GM10248 (cell line): ENCODE measurements around the gene MT1F.

ENCODE experiments used
- CTCF ChIA-PET: fragments of 300-600 bp; sonication (Branson Sonifier 250); formaldehyde crosslinking; extraction: SDS; loops from one replicate; lab custom pipeline; 2021; ENCODE audit warnings: antibody characterized with exemption; lab: Yijun Ruan, JAX
- POLR2A ChIA-PET: fragments of 350-650 bp; sonication (Branson Sonifier 250); formaldehyde crosslinking; extraction: SDS; loops from one replicate; lab custom pipeline; 2020; ENCODE audit warnings: antibody characterized with exemption; lab: Yijun Ruan, JAX
- DNase-seq: peaks from one replicate; pipeline ENCODE4 v3.0.0; 2012; ENCODE audit errors: extremely low spot score
- TF ChIP-seq, protein P1 (sequence below): IDR thresholded peaks from 2 replicates; pipeline ENCODE4 v1.5.1; 2012; ENCODE audit warnings: mild to moderate bottlenecking, low read depth; ENCODE audit errors: extremely low read depth, missing control alignments, control extremely low read depth

Gene MT1F

DNA sequence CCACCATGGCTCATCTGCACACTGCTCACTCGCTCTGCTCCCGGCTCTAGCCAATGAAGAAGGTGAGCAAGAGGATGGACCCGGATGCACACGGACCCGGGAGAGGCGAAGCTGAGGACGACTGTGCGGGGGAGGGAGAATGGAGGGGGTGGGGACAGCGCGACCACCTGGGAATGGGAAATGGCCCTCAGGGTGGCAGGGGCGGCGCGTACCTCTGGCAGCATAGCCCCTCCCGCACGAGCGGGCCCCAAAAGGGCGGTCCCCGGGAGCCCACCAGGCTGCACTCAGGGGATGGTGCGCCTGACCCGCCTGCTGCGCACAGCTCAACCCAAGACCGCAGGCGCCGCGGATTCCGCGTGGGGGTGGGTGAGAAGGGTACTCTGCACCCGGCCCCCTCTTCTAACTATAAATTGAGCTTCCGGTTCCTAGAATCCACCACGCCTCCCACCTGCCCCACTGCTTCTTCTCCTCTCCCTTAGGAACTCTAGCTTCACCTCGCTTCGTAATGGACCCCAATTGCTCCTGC is 18.0 kb downstream of the MT1F start:
- POLR2A ChIA-PET, result no interaction called here
- DNase-seq, result no peak
- CTCF ChIA-PET, result interaction anchor here (1.1 to 2.2 kb wide), 2 partner anchors 20 to 26 kb away, joined by 5 to 14 read pairs; no protein-coding TSS in a partner anchor
- TF ChIP-seq, protein P1, sequence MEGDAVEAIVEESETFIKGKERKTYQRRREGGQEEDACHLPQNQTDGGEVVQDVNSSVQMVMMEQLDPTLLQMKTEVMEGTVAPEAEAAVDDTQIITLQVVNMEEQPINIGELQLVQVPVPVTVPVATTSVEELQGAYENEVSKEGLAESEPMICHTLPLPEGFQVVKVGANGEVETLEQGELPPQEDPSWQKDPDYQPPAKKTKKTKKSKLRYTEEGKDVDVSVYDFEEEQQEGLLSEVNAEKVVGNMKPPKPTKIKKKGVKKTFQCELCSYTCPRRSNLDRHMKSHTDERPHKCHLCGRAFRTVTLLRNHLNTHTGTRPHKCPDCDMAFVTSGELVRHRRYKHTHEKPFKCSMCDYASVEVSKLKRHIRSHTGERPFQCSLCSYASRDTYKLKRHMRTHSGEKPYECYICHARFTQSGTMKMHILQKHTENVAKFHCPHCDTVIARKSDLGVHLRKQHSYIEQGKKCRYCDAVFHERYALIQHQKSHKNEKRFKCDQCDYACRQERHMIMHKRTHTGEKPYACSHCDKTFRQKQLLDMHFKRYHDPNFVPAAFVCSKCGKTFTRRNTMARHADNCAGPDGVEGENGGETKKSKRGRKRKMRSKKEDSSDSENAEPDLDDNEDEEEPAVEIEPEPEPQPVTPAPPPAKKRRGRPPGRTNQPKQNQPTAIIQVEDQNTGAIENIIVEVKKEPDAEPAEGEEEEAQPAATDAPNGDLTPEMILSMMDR, result no peak

DNA sequence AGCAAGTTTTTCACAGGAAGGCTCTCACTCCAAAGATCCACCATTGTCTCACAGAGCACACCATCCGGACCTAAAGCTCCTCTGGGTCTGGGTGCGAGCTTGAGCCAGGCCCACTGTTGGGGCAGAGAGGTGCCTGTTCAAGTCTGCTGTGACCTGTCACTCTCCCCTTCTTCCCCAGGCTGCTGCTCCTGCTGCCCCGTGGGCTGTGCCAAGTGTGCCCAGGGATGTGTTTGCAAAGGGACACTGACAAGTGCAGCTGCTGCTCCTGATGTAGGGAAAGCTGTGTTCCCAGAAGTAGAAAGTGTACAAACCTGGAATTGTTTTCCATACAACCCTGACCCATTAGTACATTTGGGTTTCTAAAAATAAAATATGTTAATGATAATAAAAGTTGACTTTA is 19.7 kb downstream of the MT1F start:
- ChIA-PET POLR2A (no interaction called here), CTCF (interaction anchor here (1.9 to 2.3 kb wide), 3 partner anchors 10 to 101 kb away, joined by 6 to 14 read pairs (median 7); partner anchors contain the start of gene MT1G)
- no peak for DNase-seq
- TF ChIP-seq, protein P1, result no peak

DNA sequence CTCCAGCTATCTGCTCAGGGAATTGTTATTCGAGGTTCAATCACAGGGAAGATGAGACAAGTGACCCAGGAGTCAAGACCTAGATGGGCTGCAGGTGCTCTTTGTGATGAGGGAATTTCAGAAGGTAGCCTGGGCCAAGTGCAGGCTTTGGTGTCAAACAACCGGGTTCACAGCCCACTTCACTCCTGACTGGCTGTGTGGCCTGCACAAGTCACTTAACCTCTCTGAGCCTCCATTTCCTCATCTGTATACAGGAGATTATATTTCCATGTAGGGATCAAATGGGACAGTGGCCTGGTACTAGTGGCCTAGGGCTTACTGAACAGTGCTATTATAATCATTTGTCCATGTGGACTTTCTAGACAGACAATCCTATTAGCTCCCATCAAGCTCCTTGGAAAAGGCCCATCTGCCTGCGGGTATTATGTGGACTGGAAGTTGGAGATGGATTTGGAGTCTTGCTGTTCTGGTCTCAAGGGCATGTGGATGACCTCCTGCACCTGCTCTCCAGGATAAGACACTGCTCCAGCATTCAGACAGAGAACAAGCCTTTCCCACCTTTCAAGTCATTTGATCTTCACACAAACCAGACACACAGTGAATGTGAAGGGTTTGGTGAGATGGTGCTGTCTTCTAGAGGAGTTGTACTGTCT is 21.4 kb downstream of the MT1F start:
- TF ChIP-seq, protein P1, result no peak
- DNase-seq, result no peak
- POLR2A ChIA-PET, result no interaction called here

DNA sequence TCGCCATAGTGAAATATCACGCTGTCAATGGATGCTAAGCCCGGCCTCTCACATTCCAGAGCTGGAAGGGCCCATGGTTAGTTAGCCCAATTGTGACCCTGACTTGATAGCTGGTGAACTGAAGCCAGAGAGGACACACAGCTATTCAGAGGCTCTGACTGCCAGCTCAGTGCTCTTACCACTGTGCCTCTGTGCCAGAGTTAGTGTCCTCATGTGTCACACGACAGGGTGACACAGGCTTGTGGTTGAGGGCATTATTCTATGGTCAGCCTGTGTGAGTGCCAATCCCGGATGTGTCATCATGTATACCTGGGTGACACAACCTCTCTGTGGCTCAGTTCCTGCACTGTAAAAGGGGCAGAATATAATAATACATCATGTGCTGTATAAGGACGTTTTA is 22.1 kb downstream of the MT1F start:
- CTCF ChIA-PET, result interaction anchor here (0.9 to 2.3 kb wide), 4 partner anchors 12 to 88 kb away, joined by 3 to 9 read pairs (median 6); partner anchors contain the start of gene MT1G
- POLR2A ChIA-PET, result no interaction called here
- DNase-seq, result no peak
- TF ChIP-seq, protein P1, result no peak

More for the DNA sequence above, 21.4 kb downstream of the MT1F start:
- CTCF ChIA-PET, result interaction anchor here (0.9 to 2.3 kb wide), 5 partner anchors 12 to 87 kb away, joined by 3 to 9 read pairs (median 4); partner anchors contain the start of genes MT1E and MT1G

DNA sequence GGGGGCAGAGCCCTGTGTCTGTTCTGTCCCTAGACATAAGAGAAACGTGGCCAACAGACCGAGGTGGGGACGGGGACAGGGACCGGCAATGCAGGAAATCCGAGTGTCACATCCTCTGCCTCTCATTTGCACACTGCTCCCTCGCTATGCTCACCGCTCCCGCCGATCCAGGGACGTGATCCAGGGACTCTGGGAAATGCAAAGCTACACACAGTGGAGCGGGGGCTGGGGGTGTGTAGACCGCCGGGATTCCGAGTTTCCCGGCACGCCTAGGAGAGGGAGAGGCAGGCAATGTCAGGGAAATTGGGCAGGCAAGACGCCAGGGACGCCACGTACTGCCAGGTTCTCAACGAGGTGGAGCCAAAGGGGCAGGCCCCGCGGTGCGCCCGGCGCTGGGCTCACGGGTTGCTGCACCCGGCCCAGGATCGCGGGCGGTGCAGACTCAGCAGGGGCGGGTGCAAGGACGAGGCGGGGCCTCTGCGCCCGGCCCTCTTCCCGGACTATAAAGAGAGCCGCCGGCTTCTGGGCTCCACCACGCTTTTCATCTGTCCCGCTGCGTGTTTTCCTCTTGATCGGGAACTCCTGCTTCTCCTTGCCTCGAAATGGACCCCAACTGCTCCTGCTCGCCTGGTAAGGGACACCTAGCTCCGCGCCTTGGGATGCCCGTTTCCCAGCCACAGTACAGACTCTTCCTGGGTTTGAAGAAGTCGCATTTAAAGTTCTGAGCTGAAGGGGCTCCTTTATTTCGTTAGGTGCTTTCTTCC is 24.4 kb downstream of the MT1F start, which contains the start of gene MT1X:
Gene MT1X, plus strand, starts transcription at position 532 of the 764 bp plus-strand sequence. Its CDS starts 71 bp downstream, at position 603.
- ChIA-PET CTCF (interaction anchor here (2.5 kb wide), 1 partner anchor 20 kb away, joined by 17 read pairs; no protein-coding TSS in a partner anchor), POLR2A (no interaction called here)
- peak; percentile 90 for DNase-seq
- TF ChIP-seq, protein P1, result no peak
